Suppressor macrophage (primary cell): ENCODE measurements around the gene CLP1.

Source experiments
- DNase-seq, 4 experiments: peaks; one replicate each; pipeline ENCODE4 v3.0.0-alpha.2; 2020 to 2022

The CLP1 gene

DNA sequence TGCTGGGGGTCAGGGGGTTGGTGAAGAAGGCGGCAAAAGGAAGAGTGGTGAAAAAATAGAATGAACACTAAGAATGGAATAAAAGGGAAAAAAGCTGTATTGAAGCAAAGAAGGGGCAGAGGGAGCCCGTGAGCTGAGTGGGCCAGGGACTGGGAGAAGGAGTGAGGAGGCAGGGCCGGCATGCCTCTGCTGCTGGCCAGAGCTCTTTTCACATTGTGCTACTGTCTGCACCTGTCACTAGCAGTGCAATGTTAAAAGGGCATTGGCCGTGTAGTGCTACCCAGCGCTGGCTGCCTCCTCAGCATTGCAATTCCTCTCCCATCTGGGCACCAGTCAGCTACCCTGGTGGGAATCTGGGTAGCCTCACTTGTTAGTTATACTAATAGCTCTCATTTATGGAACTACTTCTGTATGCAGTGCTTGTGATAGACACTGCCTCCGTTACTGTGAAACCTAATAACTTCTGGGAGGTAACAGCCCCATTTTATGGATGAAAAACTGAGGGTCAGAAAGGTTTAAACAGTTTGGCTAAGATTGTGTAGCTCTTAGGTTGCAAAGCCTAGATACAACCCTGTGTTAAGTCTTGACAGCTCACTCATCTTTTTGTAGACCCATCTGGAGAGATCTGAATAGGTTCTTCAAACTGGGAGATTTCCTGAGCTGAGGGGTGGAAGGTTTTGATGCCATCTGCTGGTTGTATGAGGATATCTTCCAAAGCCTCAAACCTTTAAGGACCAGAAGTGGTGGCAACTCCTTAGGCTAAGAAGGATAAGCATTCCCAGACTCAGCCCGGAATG lies 16.4 kb upstream of the CLP1 start:
- peak; percentile 60 to 79 (median 69) for DNase-seq

DNA sequence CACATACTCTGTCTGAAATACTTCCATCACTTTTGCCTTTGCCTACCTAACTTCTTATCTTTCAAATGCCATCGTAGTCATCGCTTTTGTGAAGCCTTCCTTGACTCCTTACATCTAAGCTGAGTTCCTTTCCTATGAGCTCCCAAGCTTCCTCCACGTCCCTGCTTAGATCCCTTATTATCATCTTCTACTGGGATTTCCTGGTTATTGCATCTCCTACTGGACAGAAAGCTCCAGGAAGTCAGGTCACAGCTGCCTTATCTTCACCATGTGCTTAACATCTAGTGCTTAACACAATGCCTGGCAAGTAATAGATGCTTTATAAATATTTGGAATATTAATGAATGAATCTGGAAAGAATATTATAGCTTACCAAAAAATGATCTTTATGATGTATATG lies 13.8 kb upstream of the CLP1 start:
- no peak for DNase-seq

GRCh38 chr11:57644748-57645688 lies 12.5 kb upstream of the CLP1 start:
- peak; percentile 79 to 89 (median 86) for DNase-seq

DNA sequence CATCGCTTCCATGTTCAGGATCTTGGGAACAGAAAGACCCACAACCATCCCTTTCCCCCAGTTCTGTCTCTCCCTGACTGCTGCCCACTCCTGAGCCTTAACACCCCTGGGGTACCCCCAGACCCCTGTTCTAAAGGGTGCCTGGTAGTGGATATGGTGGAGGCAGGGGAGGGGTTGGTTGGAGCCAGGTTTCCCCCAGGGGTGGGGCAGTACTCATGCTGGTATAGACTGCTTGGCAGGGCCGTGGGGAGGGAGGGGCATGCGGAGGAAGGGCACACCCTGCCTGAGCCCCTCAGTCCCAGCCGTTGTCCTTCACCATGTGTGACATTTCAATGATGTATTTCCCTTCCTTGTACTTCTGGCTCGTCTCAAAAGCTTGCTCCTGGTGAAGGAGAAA lies 11.9 kb upstream of the CLP1 start:
- DNase-seq, result no peak

GRCh38 chr11:57646194-57646798 lies 11.3 kb upstream of the CLP1 start:
- DNase-seq, result peak; percentile 76 to 90 (median 86)

DNA sequence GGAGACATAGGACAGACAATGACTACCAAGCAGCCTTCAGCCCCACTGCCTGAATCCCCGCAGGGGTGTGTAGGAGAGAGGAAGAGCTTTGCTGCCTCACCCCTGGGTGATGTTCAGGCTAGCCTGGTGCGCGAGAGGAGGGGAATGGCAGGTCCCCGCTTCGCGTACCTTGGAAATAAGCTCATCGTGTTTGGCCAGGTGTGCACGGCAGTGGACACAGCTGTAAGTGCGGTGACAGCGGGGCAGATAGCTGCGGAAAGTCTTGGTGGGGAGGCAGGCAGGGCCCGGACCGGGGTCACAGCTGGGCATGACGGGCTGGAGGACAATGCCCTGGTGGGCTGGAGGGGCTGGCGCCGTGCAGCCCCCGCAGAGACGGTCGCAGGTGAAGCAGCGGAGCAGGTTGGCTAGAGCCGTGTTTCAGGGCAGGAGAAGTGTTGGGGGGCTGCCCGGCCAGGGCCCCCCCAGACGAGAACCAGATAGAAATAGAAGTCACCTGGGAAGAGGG lies 10.7 kb upstream of the CLP1 start:
- DNase-seq, result peak in 3 of 4 experiments; percentile 34 to 47 (median 37)

DNA sequence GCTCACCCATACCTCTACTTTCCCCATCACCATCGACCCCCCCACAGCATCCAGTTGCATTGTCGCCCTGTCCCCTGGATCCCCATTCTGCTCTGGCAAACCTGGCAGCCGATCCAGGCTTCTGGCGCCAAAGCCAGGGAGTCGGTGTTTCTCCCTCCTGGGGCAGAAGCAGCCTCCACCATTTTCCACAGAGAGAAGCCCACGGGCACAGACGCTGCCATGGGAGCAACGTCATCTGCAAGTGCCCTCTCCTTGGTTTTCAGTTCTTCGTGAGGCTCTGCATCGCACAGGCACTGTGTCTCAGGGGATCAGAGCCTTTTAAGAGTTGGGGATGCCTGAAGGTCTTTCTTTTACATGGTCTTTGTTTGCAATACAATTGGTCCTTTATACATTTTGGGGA lies 10.2 kb upstream of the CLP1 start:
- no peak for DNase-seq

DNA sequence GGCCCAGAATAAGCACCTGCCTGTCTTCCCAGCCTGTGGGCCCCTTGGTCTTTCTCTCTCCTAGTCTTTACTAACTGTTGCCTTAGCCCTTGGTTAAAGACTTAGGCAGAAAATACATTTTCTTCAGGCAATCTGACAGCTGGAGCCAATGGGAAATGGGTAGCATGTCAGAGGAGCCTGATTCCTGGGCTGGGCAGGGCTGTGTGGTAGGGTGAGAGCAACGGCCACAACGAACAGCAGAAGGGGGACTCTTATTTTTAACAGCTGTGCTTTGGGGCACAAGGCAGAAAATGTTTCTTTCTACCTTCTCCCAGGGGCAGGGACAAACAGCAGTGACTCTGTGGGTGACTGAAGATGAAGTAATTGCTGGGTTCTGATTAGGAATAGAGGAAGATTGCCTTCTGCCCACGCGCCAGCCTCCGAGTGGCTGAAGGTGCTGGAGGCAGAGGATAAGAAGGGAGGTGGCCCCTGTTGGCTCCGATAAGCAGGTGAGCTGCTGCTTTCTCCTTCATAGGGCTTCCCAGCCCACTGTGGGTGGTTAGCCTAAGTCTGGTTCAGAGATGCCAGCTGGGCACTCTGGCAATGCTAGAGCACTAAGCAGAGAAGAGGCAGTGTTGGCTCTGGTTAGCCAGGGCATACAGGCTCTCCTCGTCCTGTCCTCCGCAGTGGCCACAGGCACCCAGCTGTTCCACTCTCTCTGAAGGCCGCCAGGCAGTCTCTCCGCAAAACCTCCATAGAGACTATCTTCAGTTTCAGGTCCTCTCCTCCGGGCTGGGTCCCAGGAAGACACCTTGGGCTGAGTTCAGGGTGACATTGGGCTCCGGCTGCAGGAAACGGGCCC lies 9.4 kb upstream of the CLP1 start:
- peak; percentile 73 to 86 (median 83) for DNase-seq

- DNase-seq, result peak in 3 of 4 experiments; percentile 36 to 58 (median 54)
These were observed 8.5 kb upstream of the CLP1 start for GRCh38 chr11:57648801-57649735.

DNA sequence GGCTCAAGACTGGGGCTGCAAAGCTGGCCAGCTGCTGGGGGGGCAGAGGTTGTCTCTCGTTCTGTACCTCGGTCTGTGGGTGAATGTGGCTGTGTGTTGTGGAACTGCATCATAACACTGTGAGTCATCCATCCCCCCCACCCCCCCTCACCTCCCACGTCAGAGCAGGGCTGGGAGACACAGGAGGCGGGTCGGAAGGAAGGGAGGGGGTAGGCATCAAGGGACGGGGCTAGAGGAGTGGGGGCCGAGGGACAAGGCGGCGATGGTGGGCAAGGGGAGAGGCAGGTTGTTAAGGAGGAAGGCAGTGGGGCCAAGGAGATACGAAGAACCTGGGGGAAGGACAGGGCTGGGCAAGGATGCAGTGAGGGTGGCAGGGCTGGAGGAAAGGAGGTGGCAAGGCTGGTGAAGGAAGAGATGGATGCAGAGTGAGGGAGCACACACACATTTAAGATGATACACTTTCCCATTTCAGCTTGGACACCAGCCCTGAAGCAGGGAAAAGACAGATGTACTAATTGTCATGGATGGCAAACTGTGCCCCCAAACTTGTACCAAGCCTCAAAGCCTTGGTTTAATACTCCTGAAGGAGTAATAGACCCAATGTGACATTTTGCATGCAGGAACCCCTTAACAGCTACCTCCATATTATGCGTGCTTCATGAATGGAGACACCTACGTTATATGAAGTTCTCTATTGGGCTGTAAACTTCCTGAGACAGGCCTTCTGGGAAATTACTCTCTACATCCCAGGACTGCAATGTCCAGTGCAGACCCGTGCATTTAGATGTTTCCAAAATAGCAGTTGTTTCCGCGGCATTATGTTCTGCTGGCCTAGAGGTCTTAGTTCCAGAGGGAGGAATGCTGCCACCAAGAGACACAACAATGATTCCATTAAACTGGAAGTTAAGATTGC lies 7.5 kb upstream of the CLP1 start, which contains the start of gene YPEL4:
YPEL4 (minus strand) TSS at position 87 of the 913 bp plus-strand sequence. CDS start 2,805 bp downstream, outside the sequence.
- DNase-seq, result peak; percentile 63 to 82 (median 75)

DNA sequence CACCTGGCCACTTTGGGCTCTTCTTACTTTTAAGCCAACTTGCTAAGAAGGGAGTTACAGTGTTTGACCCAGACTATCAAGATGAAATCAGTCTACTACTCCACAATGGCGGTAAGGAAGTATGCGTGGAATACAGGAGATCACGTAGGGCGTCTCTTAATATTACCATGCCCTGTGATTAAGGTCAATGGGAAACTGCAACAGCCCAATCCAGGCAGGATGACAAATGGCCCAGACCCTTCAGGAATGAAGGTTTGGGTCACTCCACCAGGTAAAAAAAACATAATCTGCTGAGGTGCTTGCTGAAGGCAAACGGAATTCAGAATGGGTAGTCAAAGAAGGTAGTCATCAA lies 6.8 kb upstream of the CLP1 start:
- no peak for DNase-seq

DNA sequence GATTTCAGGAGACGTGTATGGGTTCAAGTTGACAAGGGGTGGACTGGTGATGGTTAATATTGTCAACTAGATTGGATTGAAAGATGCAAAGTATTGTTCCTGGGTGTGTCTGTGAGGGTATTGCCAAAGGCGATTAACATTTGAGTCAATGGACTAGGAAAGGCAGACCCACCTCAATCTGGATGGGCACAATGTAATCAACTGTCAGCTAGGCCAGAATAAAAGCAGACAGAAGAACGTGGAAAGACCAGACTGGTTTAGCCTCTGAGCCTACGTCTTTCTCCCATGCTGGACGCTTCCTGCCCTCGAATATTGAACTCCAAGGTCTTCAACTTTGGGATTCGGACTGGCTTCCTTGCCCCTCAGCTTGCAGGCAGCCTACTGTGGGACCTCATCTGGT lies 6.2 kb upstream of the CLP1 start:
- no peak for DNase-seq

- peak in 3 of 4 experiments; percentile 26 to 43 (median 32) for DNase-seq
These were observed 5.3 kb upstream of the CLP1 start for GRCh38 chr11:57652230-57652629.

- DNase-seq, result no peak
These were observed 4.9 kb upstream of the CLP1 start for GRCh38 chr11:57652662-57653061.

DNA sequence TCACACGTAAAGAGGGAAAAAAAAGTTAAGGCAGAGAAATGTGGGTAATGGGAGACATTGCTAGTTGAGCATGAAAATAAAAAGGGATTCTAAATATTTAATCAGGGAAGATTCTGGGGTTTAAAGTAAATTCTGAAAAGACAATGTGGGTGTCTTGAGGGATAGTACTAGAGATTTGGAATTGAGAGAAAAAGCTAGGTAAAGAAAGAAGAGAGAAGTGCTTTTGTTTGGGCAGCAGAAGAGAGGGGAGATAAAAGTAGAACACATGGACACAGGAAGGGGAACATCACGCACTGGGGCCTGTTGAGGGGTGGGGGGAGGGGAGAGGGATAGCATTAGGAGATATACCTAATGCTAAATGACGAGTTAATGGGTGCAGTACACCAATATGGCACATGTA lies 4.4 kb upstream of the CLP1 start:
- peak in 2 of 4 experiments; percentile 42 to 57 for DNase-seq

GRCh38 chr11:57656885-57657193 lies 723 bp upstream of the CLP1 start:
- DNase-seq, result no peak

DNA sequence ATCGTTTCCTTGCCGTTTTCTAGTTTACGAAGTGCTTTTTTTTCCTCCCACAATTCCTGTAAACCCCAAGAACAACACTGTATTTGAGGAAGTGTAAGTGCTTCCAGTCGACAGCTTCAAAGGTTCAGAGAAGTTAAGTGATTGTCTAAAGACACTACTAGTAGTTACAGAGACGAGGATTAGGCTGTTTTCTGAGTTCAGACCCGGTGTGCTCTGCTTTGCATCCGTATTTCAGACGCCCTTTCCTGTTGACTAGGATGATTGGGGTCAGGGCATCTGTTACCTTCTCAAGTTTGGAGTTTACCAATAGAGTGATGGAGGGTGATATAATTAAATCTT lies 430 bp downstream of the CLP1 start:
- DNase-seq, result peak in 3 of 4 experiments; percentile 19 to 52 (median 32)

GRCh38 chr11:57659669-57660068 lies 2.1 kb downstream of the CLP1 start:
- no peak for DNase-seq

DNA sequence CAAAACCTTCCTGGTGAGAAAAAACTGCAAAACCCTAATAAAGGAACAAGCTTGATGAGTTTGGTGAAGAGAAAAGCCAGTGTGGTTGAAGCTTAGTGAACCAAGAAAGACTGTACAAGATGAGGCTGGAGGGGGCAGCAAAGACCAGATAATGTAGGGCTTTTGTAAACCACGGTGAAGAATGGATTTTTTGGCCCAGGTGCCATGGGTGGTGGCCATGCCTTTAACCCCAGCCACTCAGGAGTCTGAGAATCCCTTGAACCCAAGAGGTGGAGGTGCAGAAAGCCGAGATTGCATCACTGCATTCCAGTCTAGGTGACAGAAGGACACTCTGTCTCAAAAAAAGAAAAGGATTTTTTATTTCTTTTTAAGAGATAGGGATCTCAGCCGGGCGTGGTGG lies 5.3 kb downstream of the CLP1 start:
- peak in 1 of 4 experiments; percentile 6 for DNase-seq

DNA sequence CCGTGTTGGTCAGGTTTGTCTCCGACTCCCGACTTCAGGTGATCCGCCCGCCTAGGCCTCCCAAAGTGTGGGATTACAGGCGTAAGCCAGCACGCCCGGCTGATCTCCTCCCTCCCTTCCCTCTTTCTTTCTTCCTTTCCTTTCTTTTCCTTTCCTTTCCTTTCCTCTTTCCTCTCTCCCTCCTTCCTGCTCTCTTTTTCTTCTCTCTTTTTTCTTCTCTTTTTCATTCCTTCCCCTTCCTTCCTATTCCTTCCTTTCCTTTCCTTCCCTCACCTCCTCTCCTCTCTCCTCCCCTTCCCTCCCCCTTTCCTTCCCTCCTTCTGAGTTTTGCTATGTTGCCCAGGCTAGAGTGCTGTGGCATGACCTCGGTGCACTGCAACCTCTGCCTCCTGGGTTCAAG lies 6.4 kb downstream of the CLP1 start:
- no peak for DNase-seq
